Transverse colon (tissue), 4 donors: ENCODE results near the gene MAML1. TPM values are rescaled to one million over a fixed set of nuclear protein-coding genes. Genes with fewer than 3 reads are reported as not detected.

Experiments
- DNase-seq: peaks from one replicate; pipeline ENCODE4 v3.0.0-alpha.2; 2019
- H3K27ac ChIP-seq, 4 donors: fragments of 200-600 bp; sonication (generic); 2 replicates each; pipeline ENCODE4 v1.5.1; 2016 to 2018; ENCODE audit warnings: inconsistent platforms in 4 of 4
- H3K27me3 ChIP-seq: fragments of 200-600 bp; sonication (generic); 2 replicates; pipeline ENCODE4 v1.5.1; 2017; ENCODE audit warnings: inconsistent platforms
- H3K36me3 ChIP-seq, 4 donors: fragments of 200-600 bp; sonication (generic); 2 replicates each; pipeline ENCODE4 v1.5.1; 2017 to 2019; ENCODE audit warnings: inconsistent platforms in 4 of 4
- H3K4me1 ChIP-seq, 4 donors: fragments of 200-600 bp; sonication (generic); 2 replicates each; pipeline ENCODE4 v1.5.1; 2017 to 2020; ENCODE audit warnings: inconsistent platforms in 4 of 4
- H3K4me3 ChIP-seq, 4 donors: fragments of 200-600 bp; sonication (generic); 1 replicate in 1 of 4; 2 replicates in 3 of 4; pipeline versions ENCODE4 v1.5.1 to v1.6.1; 2017 to 2019; ENCODE audit warnings: inconsistent platforms in 4 of 4
- H3K9me3 ChIP-seq, 2 donors: fragments of 200-600 bp; sonication (generic); 2 replicates each; pipeline ENCODE4 v1.5.1; 2017 to 2019; ENCODE audit warnings: inconsistent platforms in 2 of 2
- CTCF ChIP-seq, 5 experiments: fragments of 200-600 bp in 3 of 5; fragments of 450-650 bp in 2 of 5; sonication (generic) in 3 of 5; IDR thresholded peaks; 1 replicate in 2 of 5; 2 replicates in 3 of 5; pipeline ENCODE4 v1.5.1; 2016 to 2017; ENCODE audit warnings: antibody characterized with exemption in 5 of 5, inconsistent platforms in 3 of 5, mild to moderate bottlenecking in 2 of 5, moderate library complexity in 1 of 5
- EP300 ChIP-seq: sonication (generic); formaldehyde crosslinking; IDR thresholded peaks from one replicate; pipeline ENCODE4 v1.6.1; 2017; ENCODE audit warnings: antibody characterized with exemption, low read depth
- POLR2A ChIP-seq: fragments of 450-650 bp; IDR thresholded peaks from one replicate; pipeline ENCODE4 v1.6.1; 2016; ENCODE audit warnings: antibody characterized with exemption, mild to moderate bottlenecking, moderate library complexity
- POLR2AphosphoS5 ChIP-seq, 3 donors: sonication (generic); formaldehyde crosslinking; IDR thresholded peaks; one replicate each; pipeline ENCODE4 v1.6.1; 2016; ENCODE audit warnings: antibody characterized with exemption in 3 of 3
- WGBS, 2 donors: methylation state at CpG; one replicate each; pipeline ENCODE4 v1.1.5; 2018; ENCODE audit warnings: low coverage in 1 of 2; 5-methylcytosine and 5-hydroxymethylcytosine counted together
- in situ Hi-C, 4 donors: fragments of 200-750 bp; cut with MboI; loops; one replicate each; pipeline versions ENCODE4 v1.15.0 to v1.15.1; 2017; ENCODE audit warnings: low sequenced_read_pairs in 3 of 4, low pct_ligation_motif_present in 1 of 4, low pct_unique_long_range_greater_than_20kb in 1 of 4
- intact Hi-C: fragments of 100-400 bp; cut with DNase I; formaldehyde crosslinking; loops from one replicate; pipeline ENCODE4 v1.15.1; 2023; ENCODE audit warnings: low total_unique reads
- total RNA-seq, 4 donors: library from RNA; depleted of rRNA; stranded (reverse); fragments of >200 nt; gene quantifications; one replicate each; pipeline ENCODE4 v1.1.0, GENCODE V29; 2016

MAML1 gene
- total RNA-seq, 4 donors from 2014 or later: 22.8 to 28.7 (median 27.3) TPM

DNA sequence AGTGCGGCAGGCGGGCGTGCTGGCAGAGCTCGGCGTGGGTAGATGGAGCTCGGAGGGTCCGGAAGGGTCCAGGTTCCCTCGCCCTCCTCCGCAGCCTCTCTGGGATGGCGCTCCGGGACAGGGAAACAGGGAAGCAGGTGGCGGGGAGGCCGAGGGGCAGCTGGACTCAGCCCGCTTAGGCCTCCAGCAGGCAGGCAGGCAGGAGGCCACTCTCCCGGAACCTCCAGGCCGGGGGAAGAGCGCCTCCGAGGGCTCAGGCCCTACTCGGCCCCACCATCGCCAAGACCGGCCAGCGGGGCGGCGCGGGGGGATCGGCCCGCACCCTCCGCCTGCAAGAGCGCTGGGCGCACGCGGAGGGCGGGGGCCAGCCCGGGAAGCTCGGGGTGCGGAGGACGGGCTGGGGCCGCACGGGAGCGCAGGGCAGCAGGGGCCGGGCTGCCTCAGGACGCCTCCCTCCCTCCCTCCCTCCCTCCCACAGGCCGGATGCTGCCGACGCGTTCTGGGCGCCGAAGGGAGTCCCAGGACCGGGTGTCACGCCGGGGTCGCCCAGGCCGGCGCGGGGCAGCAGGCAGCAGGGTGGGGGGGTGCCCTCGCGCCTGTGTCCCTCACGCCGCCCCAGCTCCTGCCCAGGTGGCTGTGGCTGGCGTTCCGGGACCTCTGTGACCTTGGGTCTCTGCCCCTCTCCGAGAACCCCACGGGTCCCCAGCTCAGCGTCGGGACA lies 73.1 kb downstream of the MAML1 start:
- in situ Hi-C loops (no loop called here), intact Hi-C loops (loop anchor here (2.0 to 5.0 kb wide), 2 partner anchors 15 to 73 kb away; partner anchors contain the start of genes MAML1 and SQSTM1)
- no peak for DNase-seq
- peaks cover 0 to 6% (median 6%) of the 10 kb centered on the region in 4 donors for H3K36me3 ChIP-seq
- peaks cover 40 to 55% (median 47%) of the 10 kb centered on the region in 4 donors for H3K4me1 ChIP-seq
- WGBS, 2 donors: 1% methylated on average over 46 of the region's 65 CpGs; no CpG with 5 or more reads in 1 of the 2 donors
- no peak for TF ChIP-seq POLR2AphosphoS5 (IDR thresholded peaks at IDR 0.05)
- peak; percentile 5 for TF ChIP-seq POLR2A
- TF ChIP-seq EP300: no peak
- no peak for TF ChIP-seq CTCF (IDR thresholded peaks at IDR 0.05)
- no peaks in the 10 kb centered on the region for H3K27me3 ChIP-seq
- H3K4me3 ChIP-seq: peak overlapping the region; percentile 69 to 93 (median 88)
- peak overlapping the region; percentile 96 to 100 (median 99) for H3K27ac ChIP-seq
- no peaks in the 10 kb centered on the region for H3K9me3 ChIP-seq

- Histone ChIP-seq H3K4me3 (peak within 1 kb of the TSS; percentile 69 to 98 (median 90)), H3K27ac (peak within 1 kb of the TSS; percentile 96 to 100 (median 99)), H3K9me3 (no peaks in the 10 kb centered on the region), H3K27me3 (no peaks in the 10 kb centered on the region), H3K4me1 (peaks cover 40 to 55% (median 47%) of the 10 kb centered on the region in 4 donors), H3K36me3 (no peaks in the 10 kb centered on the region)
- peak; percentile 87 for DNase-seq
- intact Hi-C loops: loop anchor here (2.0 to 5.0 kb wide), 2 partner anchors 14 to 74 kb away; partner anchors contain the start of genes MAML1 and SQSTM1
- 1% methylated on average over 34 of the region's 108 CpGs; no CpG with 5 or more reads in 1 of the 2 donors for WGBS, 2 donors
- TF ChIP-seq POLR2A (peak; percentile 0), POLR2AphosphoS5 (IDR thresholded peaks at IDR 0.05) (peak; percentile 71 to 95 (median 89)), CTCF (IDR thresholded peaks at IDR 0.05) (no peak)
- in situ Hi-C loops: no loop called here
Observed at GRCh38 chr5:179806250-179807048, 73.8 kb downstream of the MAML1 start, which contains the start of gene MGAT4B. MGAT4B (minus strand) TSS chr5:179806866; CDS start chr5:179806583, 283 bp downstream.

DNA sequence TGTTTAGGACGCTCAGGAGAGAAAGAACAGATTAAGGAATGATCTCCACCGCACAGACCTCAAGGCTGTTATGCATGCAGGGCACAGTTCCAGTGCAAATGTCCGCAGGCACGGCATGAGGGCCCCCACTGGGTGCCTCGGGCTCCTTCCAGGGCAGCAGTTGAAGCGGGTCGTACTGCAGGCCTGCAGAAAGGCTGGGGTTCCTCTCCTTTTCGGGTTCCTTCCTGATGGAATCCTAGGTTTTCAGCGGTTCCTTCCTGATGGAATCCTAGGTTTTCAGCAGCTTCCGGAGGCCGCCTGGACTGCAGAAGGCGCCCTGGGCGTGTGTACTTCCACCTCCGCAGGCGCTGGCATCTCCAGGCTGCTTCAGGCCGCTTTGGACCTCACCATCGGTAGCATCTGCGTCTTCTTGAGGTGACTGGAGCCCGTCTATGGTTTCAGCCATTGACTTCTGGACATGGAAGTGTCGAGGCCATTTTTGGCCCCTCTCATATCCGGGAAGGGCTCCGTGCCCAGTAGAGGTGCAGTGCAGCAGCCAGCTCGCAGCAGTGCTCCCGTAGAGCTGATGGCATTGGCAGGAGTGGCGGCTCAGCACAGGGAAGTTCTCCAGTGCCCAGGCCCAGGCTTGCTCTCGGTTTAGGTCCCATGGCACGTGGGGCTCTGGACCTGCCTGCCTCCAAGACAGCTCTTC lies 79.7 kb downstream of the MAML1 start:
- Histone ChIP-seq H3K27me3 (no peaks in the 10 kb centered on the region), H3K4me3 (no peak overlapping the region), H3K4me1 (peaks cover 5 to 24% (median 20%) of the 10 kb centered on the region in 4 donors), H3K27ac (no peak overlapping the region), H3K36me3 (no peaks in the 10 kb centered on the region), H3K9me3 (no peaks in the 10 kb centered on the region)
- intact Hi-C loops: no loop called here
- in situ Hi-C loops: no loop called here
- 95% methylated on average over 27 of the region's 27 CpGs; no CpG with 5 or more reads in 1 of the 2 donors for WGBS, 2 donors
- no peak for DNase-seq
- TF ChIP-seq CTCF (IDR thresholded peaks at IDR 0.05): no peak
